Smooth muscle cell (in vitro differentiated cells): ENCODE results near the gene USP47. TPM values are rescaled to one million over a fixed set of nuclear protein-coding genes. Genes with fewer than 3 reads are reported as not detected.

ENCODE experiments used
- DNase-seq: peaks from one replicate; lab custom pipeline; 2025; ENCODE audit not compliant: unreplicated experiment; lab: John Stamatoyannopoulos, UW
- H2AFZ ChIP-seq: fragments of 200-600 bp; sonication (generic); 2 replicates; pipeline ENCODE4 v1.6.0; 2016; ENCODE audit warnings: antibody characterized with exemption, low read depth, mild to moderate bottlenecking
- H3F3A ChIP-seq: fragments of 200-600 bp; sonication (generic); 2 replicates; pipeline ENCODE4 v1.6.0; 2017; ENCODE audit warnings: antibody characterized with exemption, low read depth
- H3K27ac ChIP-seq: fragments of 200-600 bp; sonication (generic); 2 replicates; pipeline ENCODE4 v1.5.1; 2016; ENCODE audit warnings: low read depth, mild to moderate bottlenecking
- H3K27me3 ChIP-seq: fragments of 200-600 bp; sonication (generic); 2 replicates; pipeline ENCODE4 v1.6.1; 2016; ENCODE audit warnings: low read depth, mild to moderate bottlenecking
- H3K36me3 ChIP-seq: fragments of 200-600 bp; sonication (generic); 2 replicates; pipeline ENCODE4 v1.5.1; 2016; ENCODE audit warnings: low read depth
- H3K4me1 ChIP-seq: fragments of 200-600 bp; sonication (generic); 2 replicates; pipeline ENCODE4 v1.5.1; 2016; ENCODE audit warnings: low read depth
- H3K4me2 ChIP-seq: fragments of 200-600 bp; sonication (generic); 2 replicates; pipeline ENCODE4 v1.6.0; 2016; ENCODE audit warnings: mild to moderate bottlenecking
- H3K4me3 ChIP-seq: fragments of 200-600 bp; sonication (generic); 2 replicates; pipeline ENCODE4 v1.5.1; 2016; ENCODE audit warnings: mild to moderate bottlenecking
- H3K79me2 ChIP-seq: fragments of 200-600 bp; sonication (generic); 2 replicates; pipeline ENCODE4 v1.6.0; 2016; ENCODE audit warnings: low read depth, mild to moderate bottlenecking
- H3K9ac ChIP-seq: fragments of 200-600 bp; sonication (generic); 2 replicates; pipeline ENCODE4 v1.6.0; 2016; ENCODE audit warnings: low read depth
- H3K9me3 ChIP-seq: fragments of 200-600 bp; sonication (generic); replicated peaks from 2 replicates; pipeline ENCODE4 v1.5.1; 2016; ENCODE audit warnings: low read depth
- H4K20me1 ChIP-seq: fragments of 200-600 bp; sonication (generic); 2 replicates; pipeline ENCODE4 v1.6.0; 2016; ENCODE audit warnings: low read depth
- WGBS: methylation state at CpG from one replicate; pipeline ENCODE4 v1.1.7; 2016; ENCODE audit warnings: low lambda C conversion rate; 5-methylcytosine and 5-hydroxymethylcytosine counted together
- polyA plus RNA-seq: library from polyadenylated mRNA; unstranded; fragments of >200 nt; fragmentation: Nextera tagmentation; extraction: Ambion mirVana; gene quantifications from 2 replicates; pipeline ENCODE4 v1.2.1, GENCODE V29; 2016
- total RNA-seq: library from RNA; depleted of rRNA; stranded (reverse); fragments of >200 nt; gene quantifications from 2 replicates; pipeline ENCODE4 v1.2.3, GENCODE V29; 2014
- TF ChIP-seq, protein P1 (sequence below): fragments of 200-600 bp; sonication (generic); IDR thresholded peaks from 2 replicates; pipeline ENCODE4 v1.5.1; 2017; ENCODE audit warnings: borderline replicate concordance, mild to moderate bottlenecking, antibody characterized with exemption; ENCODE audit not compliant: insufficient read depth, poor library complexity, severe bottlenecking

USP47 gene
- total and polyA plus RNA-seq, 2 experiments from 2014 or later: 38.0 to 75.3 TPM

DNA sequence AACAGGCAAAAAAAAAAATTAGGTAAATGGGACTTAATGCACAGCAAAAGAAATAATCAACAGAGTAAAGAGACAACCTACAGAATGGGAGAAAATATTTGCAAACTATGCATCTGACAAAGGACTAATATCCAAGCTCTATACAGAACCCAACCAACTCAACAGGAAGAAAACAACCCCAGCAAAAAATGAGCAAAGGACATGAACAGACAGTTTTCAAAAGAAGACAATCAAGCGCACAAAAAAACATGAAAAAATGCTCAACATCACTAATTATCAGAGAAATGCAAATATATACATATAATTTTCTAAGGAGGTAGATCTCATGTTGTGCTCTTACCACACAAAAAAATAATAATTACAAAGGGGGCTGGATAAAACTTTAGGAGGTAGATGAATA lies 36.5 kb upstream of the USP47 start:
- no peaks in the 10 kb centered on the region for H3K9me3 ChIP-seq
- no peaks in the 10 kb centered on the region for H3F3A ChIP-seq
- no peak overlapping the region for H3K4me3 ChIP-seq
- WGBS: 97% methylated on average over 1 of the region's 1 CpG
- peaks cover 8% of the 10 kb centered on the region for H3K27me3 ChIP-seq
- H3K4me2 ChIP-seq: no peak overlapping the region
- no peaks in the 10 kb centered on the region for H3K4me1 ChIP-seq
- DNase-seq: no peak
- no peaks in the 10 kb centered on the region for H4K20me1 ChIP-seq
- H3K79me2 ChIP-seq: no peaks in the 10 kb centered on the region
- H2AFZ ChIP-seq: no peak overlapping the region
- H3K27ac ChIP-seq: no peak overlapping the region
- no peak overlapping the region for H3K9ac ChIP-seq
- no peaks in the 10 kb centered on the region for H3K36me3 ChIP-seq
- TF ChIP-seq, protein P1, sequence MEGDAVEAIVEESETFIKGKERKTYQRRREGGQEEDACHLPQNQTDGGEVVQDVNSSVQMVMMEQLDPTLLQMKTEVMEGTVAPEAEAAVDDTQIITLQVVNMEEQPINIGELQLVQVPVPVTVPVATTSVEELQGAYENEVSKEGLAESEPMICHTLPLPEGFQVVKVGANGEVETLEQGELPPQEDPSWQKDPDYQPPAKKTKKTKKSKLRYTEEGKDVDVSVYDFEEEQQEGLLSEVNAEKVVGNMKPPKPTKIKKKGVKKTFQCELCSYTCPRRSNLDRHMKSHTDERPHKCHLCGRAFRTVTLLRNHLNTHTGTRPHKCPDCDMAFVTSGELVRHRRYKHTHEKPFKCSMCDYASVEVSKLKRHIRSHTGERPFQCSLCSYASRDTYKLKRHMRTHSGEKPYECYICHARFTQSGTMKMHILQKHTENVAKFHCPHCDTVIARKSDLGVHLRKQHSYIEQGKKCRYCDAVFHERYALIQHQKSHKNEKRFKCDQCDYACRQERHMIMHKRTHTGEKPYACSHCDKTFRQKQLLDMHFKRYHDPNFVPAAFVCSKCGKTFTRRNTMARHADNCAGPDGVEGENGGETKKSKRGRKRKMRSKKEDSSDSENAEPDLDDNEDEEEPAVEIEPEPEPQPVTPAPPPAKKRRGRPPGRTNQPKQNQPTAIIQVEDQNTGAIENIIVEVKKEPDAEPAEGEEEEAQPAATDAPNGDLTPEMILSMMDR: no peak

DNA sequence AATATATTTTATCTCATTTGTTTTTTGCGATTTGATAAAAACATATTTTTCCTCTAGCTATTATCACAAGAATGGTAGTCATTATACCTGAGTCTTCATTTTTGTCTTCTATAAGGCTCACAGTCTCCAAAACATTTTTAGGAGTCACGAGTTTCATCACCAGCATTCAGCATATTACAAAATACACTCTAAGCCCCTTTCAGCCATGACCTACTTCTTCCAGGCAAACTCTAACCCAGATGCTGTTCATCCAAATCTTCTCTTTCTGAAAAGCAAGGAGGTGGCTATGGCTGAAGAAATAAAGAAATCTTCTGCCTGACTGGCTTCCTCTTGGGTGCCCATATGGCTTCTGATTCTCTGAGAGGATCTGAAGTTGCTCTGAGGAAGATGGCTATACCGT lies 35.7 kb upstream of the USP47 start:
- DNase-seq: no peak
- no peak overlapping the region for H3K27ac ChIP-seq
- no peaks in the 10 kb centered on the region for H3F3A ChIP-seq
- 89% methylated on average over 3 of the region's 3 CpGs for WGBS
- no peak overlapping the region for H3K4me2 ChIP-seq
- H3K9me3 ChIP-seq: no peaks in the 10 kb centered on the region
- no peaks in the 10 kb centered on the region for H3K4me1 ChIP-seq
- no peaks in the 10 kb centered on the region for H4K20me1 ChIP-seq
- H2AFZ ChIP-seq: no peak overlapping the region
- no peak overlapping the region for H3K9ac ChIP-seq
- TF ChIP-seq, protein P1: no peak
- H3K27me3 ChIP-seq: peaks cover 8% of the 10 kb centered on the region
- H3K79me2 ChIP-seq: no peaks in the 10 kb centered on the region
- no peak overlapping the region for H3K4me3 ChIP-seq
- H3K36me3 ChIP-seq: no peaks in the 10 kb centered on the region

GRCh38 chr11:11806586-11806985 lies 35.2 kb upstream of the USP47 start:
- Histone ChIP-seq H3K79me2 (no peaks in the 10 kb centered on the region), H3K4me3 (no peak overlapping the region), H3F3A (no peaks in the 10 kb centered on the region), H3K4me1 (no peaks in the 10 kb centered on the region), H3K27me3 (peaks cover 4% of the 10 kb centered on the region), H3K9ac (no peak overlapping the region), H3K27ac (no peak overlapping the region), H3K4me2 (no peak overlapping the region), H3K36me3 (no peaks in the 10 kb centered on the region), H3K9me3 (no peaks in the 10 kb centered on the region), H2AFZ (no peak overlapping the region), H4K20me1 (no peaks in the 10 kb centered on the region)
- DNase-seq: no peak
- TF ChIP-seq, protein P1: no peak

DNA sequence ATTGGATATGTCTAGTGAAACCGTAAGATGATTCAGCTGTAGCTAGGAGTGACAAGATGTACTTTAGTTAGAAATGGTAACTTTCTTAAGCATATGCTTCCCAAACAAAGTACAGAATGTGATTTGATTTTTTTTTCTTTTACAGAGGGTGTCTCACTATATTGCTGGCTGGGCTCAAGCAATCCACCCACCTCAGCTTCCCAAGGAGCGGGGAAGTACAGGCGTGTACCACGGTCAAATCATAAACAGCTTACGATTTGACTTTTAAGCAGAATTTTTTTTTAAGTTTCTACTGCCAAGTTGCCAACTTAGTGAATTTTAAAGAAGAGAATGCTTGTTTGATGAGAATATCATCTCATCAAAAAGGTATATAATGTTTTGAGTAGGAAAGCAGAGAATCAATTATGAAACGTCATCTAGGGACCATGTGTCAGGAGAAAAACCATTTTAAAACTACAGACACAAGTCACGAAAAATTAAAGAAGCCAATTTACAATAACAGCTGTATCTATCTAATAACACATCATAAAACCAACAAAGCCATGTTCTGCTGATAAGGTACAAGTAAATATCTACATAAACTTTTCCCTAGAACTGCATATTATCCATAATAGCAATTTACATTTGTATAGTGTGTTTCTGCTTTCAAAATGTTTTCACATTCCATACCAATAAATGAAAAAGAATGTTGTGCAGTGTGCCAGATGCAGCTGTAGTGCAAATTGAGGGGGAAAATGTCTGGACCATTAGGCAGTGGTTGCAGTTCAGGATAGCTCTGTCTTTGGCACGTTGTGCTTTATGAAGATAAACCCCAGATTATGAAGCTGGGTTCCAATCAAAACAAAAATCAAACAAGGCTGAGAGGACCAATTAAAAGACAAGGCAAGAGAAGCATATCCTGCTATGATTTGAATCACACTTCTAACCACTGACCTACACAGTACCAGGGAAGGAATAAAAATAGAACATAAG lies 33.7 kb upstream of the USP47 start:
- Histone ChIP-seq H2AFZ (no peak overlapping the region), H3F3A (no peaks in the 10 kb centered on the region), H3K79me2 (no peaks in the 10 kb centered on the region), H3K4me1 (no peaks in the 10 kb centered on the region), H3K9me3 (no peaks in the 10 kb centered on the region), H3K27me3 (no peaks in the 10 kb centered on the region), H4K20me1 (no peaks in the 10 kb centered on the region), H3K4me3 (no peak overlapping the region), H3K9ac (no peak overlapping the region), H3K27ac (no peak overlapping the region), H3K4me2 (no peak overlapping the region), H3K36me3 (no peaks in the 10 kb centered on the region)
- WGBS: 78% methylated on average over 8 of the region's 8 CpGs
- no peak for DNase-seq
- TF ChIP-seq, protein P1: no peak
